Panc1 (cell line): Measurements from ENCODE around the gene LHFPL2. TPM values are rescaled to one million over a fixed set of nuclear protein-coding genes. Genes with fewer than 3 reads are reported as not detected.
"Not testable (repeated sequence)": the region's sequence is repeated elsewhere in the genome, so short reads cannot be mapped to it uniquely, and the experiment has no call there.

Experiments
- ATAC-seq: fragments of 200-7000 bp; cut with Tn5 transposase; 2 replicates; pipeline ENCODE4 v1.9.1; 2020; ENCODE audit warnings: mild to moderate bottlenecking, moderate library complexity
- BruUV-seq: library from RNA; stranded (reverse); fragments of 400-500 nt; replicated peaks from 2 replicates; lab custom pipeline; 2021; lab: Mats Ljungman, UMichigan
- CTCF ChIA-PET: fragments of 300-600 bp; sonication (Branson Sonifier 250); formaldehyde crosslinking; loops from one replicate; lab custom pipeline; 2022; ENCODE audit warnings: antibody characterized with exemption; lab: Charles Lee
- POLR2A ChIA-PET: fragments of 300-600 bp; sonication (Branson Sonifier 250); formaldehyde crosslinking; loops from one replicate; lab custom pipeline; 2022; ENCODE audit warnings: antibody characterized with exemption; lab: Charles Lee
- DNase-seq: peaks from one replicate; pipeline ENCODE4 v3.0.0-alpha.2; 2010; ENCODE audit warnings: low read depth, low spot score
- H3K27ac ChIP-seq: 2 replicates; pipeline ENCODE4 v1.5.1; 2011; ENCODE audit warnings: mild to moderate bottlenecking, low read length, inconsistent platforms
- H3K27me3 ChIP-seq: fragments of 200-500 bp; sonication (Bioruptor generic); 2 replicates; pipeline ENCODE4 v1.6.0; 2014; ENCODE audit warnings: low read length, inconsistent platforms; ENCODE audit not compliant: control insufficient read depth, insufficient read depth
- H3K36me3 ChIP-seq: fragments of 200-500 bp; sonication (Bioruptor generic); 2 replicates; pipeline ENCODE4 v1.5.1; 2014; ENCODE audit warnings: inconsistent platforms, mild to moderate bottlenecking, low read length, moderate library complexity; ENCODE audit not compliant: control insufficient read depth, insufficient read depth
- H3K4me1 ChIP-seq: 2 replicates; pipeline ENCODE4 v1.5.1; 2011; ENCODE audit warnings: inconsistent platforms, mild to moderate bottlenecking, low read length, moderate library complexity; ENCODE audit not compliant: control insufficient read depth, insufficient read depth
- H3K4me3 ChIP-seq, 2 experiments: 2 replicates each; pipeline ENCODE4 v1.5.1; 2011 to 2012; ENCODE audit warnings: low read depth in 2 of 2, low read length in 2 of 2, mild to moderate bottlenecking in 2 of 2, inconsistent platforms in 1 of 2, moderate library complexity in 1 of 2
- H3K9me3 ChIP-seq: fragments of 200-500 bp; sonication (Bioruptor generic); 2 replicates; pipeline ENCODE4 v1.5.1; 2014; ENCODE audit warnings: low read depth, mild to moderate bottlenecking, inconsistent platforms, low read length, moderate library complexity; ENCODE audit not compliant: control insufficient read depth, insufficient read depth
- POLR2AphosphoS5 ChIP-seq: IDR thresholded peaks from 2 replicates; pipeline ENCODE4 v1.6.1; 2012; ENCODE audit warnings: mild to moderate bottlenecking, low read depth, low read length, moderate library complexity
- SIN3A ChIP-seq: IDR thresholded peaks from 2 replicates; pipeline ENCODE4 v1.6.1; 2012; ENCODE audit warnings: low read depth, mild to moderate bottlenecking, low read length, moderate library complexity, borderline replicate concordance; ENCODE audit not compliant: insufficient read depth
- TCF7L2 ChIP-seq: IDR thresholded peaks from 2 replicates; pipeline ENCODE4 v1.6.1; 2011; ENCODE audit warnings: mild to moderate bottlenecking, low read depth, low read length, inconsistent platforms
- in situ Hi-C: cut with HindIII; loops from 2 replicates; pipeline ENCODE4 v1.10.0; 2016; ENCODE audit warnings: low sequenced_read_pairs, low pct_unique_long_range_greater_than_20kb
- intact Hi-C: fragments of 100-400 bp; cut with micrococcal nuclease; formaldehyde crosslinking; loops from one replicate; pipeline ENCODE4 v1.10.0; 2022; ENCODE audit not compliant: unreplicated experiment
- total RNA-seq: library from RNA; stranded (reverse); gene quantifications from one replicate; pipeline ENCODE4 v1.2.1, GENCODE V29; 2021; ENCODE audit not compliant: unreplicated experiment
- TF ChIP-seq, protein P1 (sequence below), 2 experiments: IDR thresholded peaks; 2 replicates each; pipeline ENCODE4 v1.6.1; 2011 to 2012; ENCODE audit warnings: low read depth in 2 of 2, control low read depth in 1 of 2, low read length in 1 of 2, mild to moderate bottlenecking in 1 of 2, moderate library complexity in 1 of 2; ENCODE audit not compliant: insufficient read depth in 1 of 2
- TF ChIP-seq, protein P2 (sequence below): fragments of 450-650 bp; IDR thresholded peaks from 2 replicates; pipeline ENCODE4 v1.5.1; 2017; ENCODE audit warnings: mild to moderate bottlenecking

The LHFPL2 gene
- total RNA-seq, 1 experiment from 2014 or later: 25.8 TPM

DNA sequence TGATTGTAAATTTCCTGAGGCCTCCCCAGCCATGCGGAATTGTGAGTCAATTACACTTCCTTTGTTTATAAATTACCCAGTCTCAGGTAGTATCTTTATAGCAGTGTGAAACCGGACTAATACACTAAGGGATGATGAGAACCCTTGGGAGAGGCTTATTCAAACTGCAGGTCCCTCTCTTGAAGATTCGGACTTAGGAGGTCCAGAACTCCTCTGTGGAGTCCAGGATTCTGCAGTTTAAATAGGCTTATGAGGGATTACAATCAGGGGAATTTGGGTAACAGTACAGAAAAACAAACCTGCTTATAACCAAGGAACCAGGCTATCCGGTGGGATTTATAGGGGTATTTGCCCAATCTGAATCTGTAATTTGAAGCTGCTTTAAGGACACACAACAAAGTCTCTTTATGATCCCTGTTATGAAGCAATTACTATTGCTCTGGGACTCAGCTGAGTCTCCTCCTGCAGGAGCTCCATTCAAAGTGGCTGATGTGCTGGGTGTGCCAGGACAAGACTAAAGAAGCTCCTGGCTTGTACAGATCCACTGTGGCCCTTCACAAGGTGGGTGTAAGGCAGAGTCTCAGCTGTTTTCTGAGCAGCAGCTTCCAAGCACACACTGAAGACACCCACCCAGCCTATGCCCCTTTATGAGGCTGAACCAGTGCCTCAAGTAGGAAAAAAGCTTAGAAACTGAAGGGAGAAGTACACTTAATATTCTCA lies 41.8 kb upstream of the LHFPL2 start:
- Histone ChIP-seq H3K9me3 (peaks cover 10% of the 10 kb centered on the region; the same call in 1 of the 2 replicates), H3K4me1 (no peaks in the 10 kb centered on the region), H3K36me3 (no peaks in the 10 kb centered on the region), H3K4me3 (no peak overlapping the region), H3K27ac (no peak overlapping the region), H3K27me3 (no peaks in the 10 kb centered on the region)
- ChIA-PET CTCF (no interaction called here), POLR2A (no interaction called here)
- no peak for ATAC-seq
- TF ChIP-seq, protein P1, sequence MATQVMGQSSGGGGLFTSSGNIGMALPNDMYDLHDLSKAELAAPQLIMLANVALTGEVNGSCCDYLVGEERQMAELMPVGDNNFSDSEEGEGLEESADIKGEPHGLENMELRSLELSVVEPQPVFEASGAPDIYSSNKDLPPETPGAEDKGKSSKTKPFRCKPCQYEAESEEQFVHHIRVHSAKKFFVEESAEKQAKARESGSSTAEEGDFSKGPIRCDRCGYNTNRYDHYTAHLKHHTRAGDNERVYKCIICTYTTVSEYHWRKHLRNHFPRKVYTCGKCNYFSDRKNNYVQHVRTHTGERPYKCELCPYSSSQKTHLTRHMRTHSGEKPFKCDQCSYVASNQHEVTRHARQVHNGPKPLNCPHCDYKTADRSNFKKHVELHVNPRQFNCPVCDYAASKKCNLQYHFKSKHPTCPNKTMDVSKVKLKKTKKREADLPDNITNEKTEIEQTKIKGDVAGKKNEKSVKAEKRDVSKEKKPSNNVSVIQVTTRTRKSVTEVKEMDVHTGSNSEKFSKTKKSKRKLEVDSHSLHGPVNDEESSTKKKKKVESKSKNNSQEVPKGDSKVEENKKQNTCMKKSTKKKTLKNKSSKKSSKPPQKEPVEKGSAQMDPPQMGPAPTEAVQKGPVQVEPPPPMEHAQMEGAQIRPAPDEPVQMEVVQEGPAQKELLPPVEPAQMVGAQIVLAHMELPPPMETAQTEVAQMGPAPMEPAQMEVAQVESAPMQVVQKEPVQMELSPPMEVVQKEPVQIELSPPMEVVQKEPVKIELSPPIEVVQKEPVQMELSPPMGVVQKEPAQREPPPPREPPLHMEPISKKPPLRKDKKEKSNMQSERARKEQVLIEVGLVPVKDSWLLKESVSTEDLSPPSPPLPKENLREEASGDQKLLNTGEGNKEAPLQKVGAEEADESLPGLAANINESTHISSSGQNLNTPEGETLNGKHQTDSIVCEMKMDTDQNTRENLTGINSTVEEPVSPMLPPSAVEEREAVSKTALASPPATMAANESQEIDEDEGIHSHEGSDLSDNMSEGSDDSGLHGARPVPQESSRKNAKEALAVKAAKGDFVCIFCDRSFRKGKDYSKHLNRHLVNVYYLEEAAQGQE (IDR thresholded peaks at IDR 0.05; ENCODE audit: insufficient read depth in 1 of 2, low read depth in 2 of 2, low read length in 1 of 2): no peak
- no peak for TF ChIP-seq TCF7L2
- no peak for TF ChIP-seq POLR2AphosphoS5
- TF ChIP-seq SIN3A: no peak
- TF ChIP-seq, protein P2, sequence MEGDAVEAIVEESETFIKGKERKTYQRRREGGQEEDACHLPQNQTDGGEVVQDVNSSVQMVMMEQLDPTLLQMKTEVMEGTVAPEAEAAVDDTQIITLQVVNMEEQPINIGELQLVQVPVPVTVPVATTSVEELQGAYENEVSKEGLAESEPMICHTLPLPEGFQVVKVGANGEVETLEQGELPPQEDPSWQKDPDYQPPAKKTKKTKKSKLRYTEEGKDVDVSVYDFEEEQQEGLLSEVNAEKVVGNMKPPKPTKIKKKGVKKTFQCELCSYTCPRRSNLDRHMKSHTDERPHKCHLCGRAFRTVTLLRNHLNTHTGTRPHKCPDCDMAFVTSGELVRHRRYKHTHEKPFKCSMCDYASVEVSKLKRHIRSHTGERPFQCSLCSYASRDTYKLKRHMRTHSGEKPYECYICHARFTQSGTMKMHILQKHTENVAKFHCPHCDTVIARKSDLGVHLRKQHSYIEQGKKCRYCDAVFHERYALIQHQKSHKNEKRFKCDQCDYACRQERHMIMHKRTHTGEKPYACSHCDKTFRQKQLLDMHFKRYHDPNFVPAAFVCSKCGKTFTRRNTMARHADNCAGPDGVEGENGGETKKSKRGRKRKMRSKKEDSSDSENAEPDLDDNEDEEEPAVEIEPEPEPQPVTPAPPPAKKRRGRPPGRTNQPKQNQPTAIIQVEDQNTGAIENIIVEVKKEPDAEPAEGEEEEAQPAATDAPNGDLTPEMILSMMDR: no peak
- no TSS peak for BruUV-seq
- intact Hi-C loops: no loop called here
- DNase-seq: no peak
- in situ Hi-C loops: no loop called here

DNA sequence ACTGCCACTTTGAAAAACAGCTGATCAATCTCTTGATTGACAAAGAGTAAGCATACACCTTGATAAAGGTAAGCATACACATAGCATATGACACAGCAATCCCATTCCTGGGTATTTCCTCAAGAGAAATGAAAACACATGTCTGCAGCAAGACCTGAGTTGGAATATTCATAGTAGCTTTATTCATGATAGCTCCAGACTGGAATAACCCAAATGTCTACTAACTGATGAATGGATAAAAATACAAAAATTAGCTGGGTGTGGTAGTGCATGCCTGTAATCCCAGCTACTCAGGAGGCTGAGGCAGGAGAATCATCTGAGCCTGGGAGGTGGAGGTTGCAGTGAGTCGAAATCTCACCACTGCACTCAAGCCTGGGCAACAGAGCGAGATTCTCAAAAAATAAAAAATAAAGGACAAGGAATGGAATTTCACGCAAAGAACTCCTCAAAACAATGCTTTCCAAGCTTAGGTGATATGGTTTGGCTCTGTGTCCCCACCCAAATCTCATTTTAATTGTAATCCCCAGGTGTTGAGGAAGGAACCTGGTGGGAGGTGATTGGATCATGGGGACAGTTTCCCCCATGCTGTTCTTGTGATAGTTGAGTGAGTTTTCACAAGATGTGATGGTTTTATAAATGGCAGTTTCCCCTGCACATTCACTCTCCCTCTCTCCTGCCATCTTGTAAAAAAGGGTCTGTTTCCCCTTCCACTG lies 41.1 kb upstream of the LHFPL2 start:
- in situ Hi-C loops (no loop called here), intact Hi-C loops (no loop called here)
- Histone ChIP-seq H3K27ac (no peak overlapping the region), H3K27me3 (no peaks in the 10 kb centered on the region), H3K4me3 (no peak overlapping the region), H3K4me1 (no peaks in the 10 kb centered on the region), H3K36me3 (no peaks in the 10 kb centered on the region), H3K9me3 (peaks cover 8% of the 10 kb centered on the region; the same call in 1 of the 2 replicates)
- ChIA-PET CTCF (no interaction called here), POLR2A (no interaction called here)
- BruUV-seq: no TSS peak
- TF ChIP-seq, protein P2: no peak
- no peak for TF ChIP-seq POLR2AphosphoS5
- TF ChIP-seq, protein P1 (IDR thresholded peaks at IDR 0.05; ENCODE audit: insufficient read depth in 1 of 2, low read depth in 2 of 2, low read length in 1 of 2): no peak
- no peak for TF ChIP-seq TCF7L2
- no peak for TF ChIP-seq SIN3A
- ATAC-seq (no peak), DNase-seq (no peak)

DNA sequence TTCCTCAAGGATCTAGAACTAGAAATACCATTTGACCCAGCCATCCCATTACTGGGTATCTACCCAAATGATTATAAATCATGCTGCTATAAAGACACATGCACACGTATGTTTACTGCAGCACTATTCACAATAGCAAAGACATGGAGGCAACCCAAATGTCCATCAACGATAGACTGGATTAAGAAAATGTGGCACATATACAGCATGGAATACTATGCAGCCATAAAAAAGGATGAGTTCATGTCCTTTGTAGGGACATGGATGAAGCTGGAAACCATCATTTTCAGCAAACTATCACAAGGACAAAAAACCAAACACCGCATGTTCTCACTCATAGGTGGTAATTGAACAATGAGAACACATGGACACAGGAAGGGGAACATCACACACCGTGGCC lies 38.9 kb upstream of the LHFPL2 start:
- POLR2A ChIA-PET, CTCF ChIA-PET, intact Hi-C loops, in situ Hi-C loops, H3K9me3 ChIP-seq, BruUV-seq, H3K4me1 ChIP-seq, DNase-seq, ATAC-seq, H3K27ac ChIP-seq, H3K27me3 ChIP-seq, H3K4me3 ChIP-seq, H3K36me3 ChIP-seq: not testable (repeated sequence)
